Measurements from ENCODE around the gene RFX2.

Gene RFX2

GRCh38 chr19:5956728-5957127 is 153.6 kb downstream of the RFX2 start:
- H3K4me3 ChIP-seq (ENCODE audit: low read length in 2 of 2) = no peak overlapping the region
- no peak overlapping the region for H3K14ac ChIP-seq (ENCODE audit: low read length)
- H3K18ac ChIP-seq (ENCODE audit: low read length) = no peak overlapping the region
- H4K8ac ChIP-seq (ENCODE audit: low read depth, low read length) = no peak overlapping the region
- H3K9me3 ChIP-seq (replicated peaks in 1 of 2; ENCODE audit: control insufficient read depth in 2 of 2, insufficient read depth in 1 of 2, low read depth in 1 of 2, low read length in 2 of 2) = no peaks in the 10 kb centered on the region
- H2BK5ac ChIP-seq (ENCODE audit: low read length) = no peak overlapping the region
- H4K91ac ChIP-seq (ENCODE audit: low read depth, low read length, poor library complexity) = no peak overlapping the region
- H3K4me2 ChIP-seq (ENCODE audit: insufficient read depth, low read length, poor library complexity, severe bottlenecking) = no peak overlapping the region
- H2BK120ac ChIP-seq (ENCODE audit: low read depth, low read length) = no peak overlapping the region
- peaks cover 0 to 18% of the 10 kb centered on the region in 2 donors for H3K36me3 ChIP-seq (replicated peaks in 1 of 2; ENCODE audit: control insufficient read depth in 2 of 2, insufficient read depth in 2 of 2, low read length in 2 of 2)
- no peak overlapping the region for H3K9ac ChIP-seq (ENCODE audit: low read depth, low read length, poor library complexity)
- H3K4ac ChIP-seq (ENCODE audit: low read length) = no peak overlapping the region
- no peak overlapping the region for H2BK15ac ChIP-seq (ENCODE audit: low read length)
- no CpG with 5 or more reads among the region's 12 CpGs for WGBS, 2 donors (ENCODE audit: extremely low coverage in 2 of 2, insufficient read length in 2 of 2, insufficient replicate concordance in 1 of 2)
- H3K27me3 ChIP-seq (ENCODE audit: control insufficient read depth in 3 of 3, insufficient read depth in 3 of 3, low read depth in 1 of 3, low read length in 3 of 3) = no peaks in the 10 kb centered on the region
- peaks cover 29 to 43% of the 10 kb centered on the region in 2 donors for H3K4me1 ChIP-seq (ENCODE audit: control insufficient read depth in 2 of 2, insufficient read depth in 1 of 2, low read depth in 1 of 2, low read length in 2 of 2)
- DNase-seq (ENCODE audit: low spot score) = no peak
- no peak overlapping the region for H2BK12ac ChIP-seq (ENCODE audit: low read length)
- no peak overlapping the region for H3K27ac ChIP-seq (replicated peaks; ENCODE audit: low read length)
- H2AK5ac ChIP-seq (ENCODE audit: low read depth, low read length) = no peak overlapping the region
- peak overlapping the region; percentile 17 for H3K23ac ChIP-seq (ENCODE audit: low read depth, low read length, poor library complexity)
- peaks cover 22% of the 10 kb centered on the region for H3K79me1 ChIP-seq (ENCODE audit: low read depth, low read length)
- H2AFZ ChIP-seq (ENCODE audit: low read length) = no peak overlapping the region

GRCh38 chr19:5956323-5956722 is 154.0 kb downstream of the RFX2 start:
- no peak overlapping the region for H2BK12ac ChIP-seq (ENCODE audit: low read length)

GRCh38 chr19:5955636-5955935 is 154.7 kb downstream of the RFX2 start:
- DNase-seq (ENCODE audit: low spot score) = no peak
- H2AK5ac ChIP-seq (ENCODE audit: low read depth, low read length) = no peak overlapping the region
- peaks cover 0 to 20% of the 10 kb centered on the region in 2 donors for H3K36me3 ChIP-seq (replicated peaks in 1 of 2; ENCODE audit: control insufficient read depth in 2 of 2, insufficient read depth in 2 of 2, low read length in 2 of 2)
- H3K4me2 ChIP-seq (ENCODE audit: insufficient read depth, low read length, poor library complexity, severe bottlenecking) = no peak overlapping the region
- no peak overlapping the region for H4K91ac ChIP-seq (ENCODE audit: low read depth, low read length, poor library complexity)
- H3K79me1 ChIP-seq (ENCODE audit: low read depth, low read length) = peaks cover 18% of the 10 kb centered on the region
- H3K9me3 ChIP-seq (replicated peaks in 1 of 2; ENCODE audit: control insufficient read depth in 2 of 2, insufficient read depth in 1 of 2, low read depth in 1 of 2, low read length in 2 of 2) = no peaks in the 10 kb centered on the region
- H3K18ac ChIP-seq (ENCODE audit: low read length) = no peak overlapping the region
- peaks cover 38 to 54% of the 10 kb centered on the region in 2 donors for H3K4me1 ChIP-seq (ENCODE audit: control insufficient read depth in 2 of 2, insufficient read depth in 1 of 2, low read depth in 1 of 2, low read length in 2 of 2)
- no peaks in the 10 kb centered on the region for H3K27me3 ChIP-seq (ENCODE audit: control insufficient read depth in 3 of 3, insufficient read depth in 3 of 3, low read depth in 1 of 3, low read length in 3 of 3)
- H4K8ac ChIP-seq (ENCODE audit: low read depth, low read length) = no peak overlapping the region
- H2BK120ac ChIP-seq (ENCODE audit: low read depth, low read length) = no peak overlapping the region
- no CpG with 5 or more reads among the region's 3 CpGs for WGBS, 2 donors (ENCODE audit: extremely low coverage in 2 of 2, insufficient read length in 2 of 2, insufficient replicate concordance in 1 of 2)
- H2BK15ac ChIP-seq (ENCODE audit: low read length) = no peak overlapping the region
- no peak overlapping the region for H3K23ac ChIP-seq (ENCODE audit: low read depth, low read length, poor library complexity)
- H3K14ac ChIP-seq (ENCODE audit: low read length) = no peak overlapping the region
- H3K27ac ChIP-seq (replicated peaks; ENCODE audit: low read length) = no peak overlapping the region
- H2BK12ac ChIP-seq (ENCODE audit: low read length) = no peak overlapping the region
- no peak overlapping the region for H2BK5ac ChIP-seq (ENCODE audit: low read length)
- H2AFZ ChIP-seq (ENCODE audit: low read length) = no peak overlapping the region
- no peak overlapping the region for H3K4ac ChIP-seq (ENCODE audit: low read length)
- no peak overlapping the region for H3K4me3 ChIP-seq (ENCODE audit: low read length in 2 of 2)
- H3K9ac ChIP-seq (ENCODE audit: low read depth, low read length, poor library complexity) = no peak overlapping the region

More at GRCh38 chr19:5956323-5956722, 154.0 kb downstream of the RFX2 start:
- Histone ChIP-seq H3K4ac (ENCODE audit: low read length) (no peak overlapping the region), H3K27ac (replicated peaks; ENCODE audit: low read length) (no peak overlapping the region), H3K4me3 (ENCODE audit: low read length in 2 of 2) (no peak overlapping the region), H3K9me3 (replicated peaks in 1 of 2; ENCODE audit: control insufficient read depth in 2 of 2, insufficient read depth in 1 of 2, low read depth in 1 of 2, low read length in 2 of 2) (no peaks in the 10 kb centered on the region), H2BK15ac (ENCODE audit: low read length) (no peak overlapping the region), H2BK5ac (ENCODE audit: low read length) (no peak overlapping the region), H3K14ac (ENCODE audit: low read length) (no peak overlapping the region), H3K79me1 (ENCODE audit: low read depth, low read length) (peaks cover 22% of the 10 kb centered on the region), H3K27me3 (ENCODE audit: control insufficient read depth in 3 of 3, insufficient read depth in 3 of 3, low read depth in 1 of 3, low read length in 3 of 3) (no peaks in the 10 kb centered on the region), H3K23ac (ENCODE audit: low read depth, low read length, poor library complexity) (peak overlapping the region; percentile 17), H3K4me1 (ENCODE audit: control insufficient read depth in 2 of 2, insufficient read depth in 1 of 2, low read depth in 1 of 2, low read length in 2 of 2) (peaks cover 33 to 47% of the 10 kb centered on the region in 2 donors), H4K8ac (ENCODE audit: low read depth, low read length) (no peak overlapping the region), H3K4me2 (ENCODE audit: insufficient read depth, low read length, poor library complexity, severe bottlenecking) (no peak overlapping the region), H2AK5ac (ENCODE audit: low read depth, low read length) (no peak overlapping the region), H4K91ac (ENCODE audit: low read depth, low read length, poor library complexity) (no peak overlapping the region), H3K18ac (ENCODE audit: low read length) (no peak overlapping the region), H2BK120ac (ENCODE audit: low read depth, low read length) (no peak overlapping the region), H2AFZ (ENCODE audit: low read length) (no peak overlapping the region), H3K36me3 (replicated peaks in 1 of 2; ENCODE audit: control insufficient read depth in 2 of 2, insufficient read depth in 2 of 2, low read length in 2 of 2) (peaks cover 0 to 18% of the 10 kb centered on the region in 2 donors), H3K9ac (ENCODE audit: low read depth, low read length, poor library complexity) (no peak overlapping the region)
- no CpG with 5 or more reads among the region's 3 CpGs for WGBS, 2 donors (ENCODE audit: extremely low coverage in 2 of 2, insufficient read length in 2 of 2, insufficient replicate concordance in 1 of 2)
- no peak for DNase-seq (ENCODE audit: low spot score)

- H3K4me1 ChIP-seq (ENCODE audit: control insufficient read depth in 2 of 2, insufficient read depth in 1 of 2, low read depth in 1 of 2, low read length in 2 of 2) = peaks cover 44 to 54% of the 10 kb centered on the region in 2 donors
- no peak overlapping the region for H3K9ac ChIP-seq (ENCODE audit: low read depth, low read length, poor library complexity)
- no peak overlapping the region for H3K4me2 ChIP-seq (ENCODE audit: insufficient read depth, low read length, poor library complexity, severe bottlenecking)
- no peak overlapping the region for H4K8ac ChIP-seq (ENCODE audit: low read depth, low read length)
- no peak overlapping the region for H2BK5ac ChIP-seq (ENCODE audit: low read length)
- no peak overlapping the region for H4K91ac ChIP-seq (ENCODE audit: low read depth, low read length, poor library complexity)
- H3K9me3 ChIP-seq (replicated peaks in 1 of 2; ENCODE audit: control insufficient read depth in 2 of 2, insufficient read depth in 1 of 2, low read depth in 1 of 2, low read length in 2 of 2) = no peaks in the 10 kb centered on the region
- no peak overlapping the region for H3K14ac ChIP-seq (ENCODE audit: low read length)
- H2AK5ac ChIP-seq (ENCODE audit: low read depth, low read length) = no peak overlapping the region
- no peak overlapping the region for H3K4ac ChIP-seq (ENCODE audit: low read length)
- no CpG with 5 or more reads among the region's 6 CpGs for WGBS, 2 donors (ENCODE audit: extremely low coverage in 2 of 2, insufficient read length in 2 of 2, insufficient replicate concordance in 1 of 2)
- no peak overlapping the region for H2AFZ ChIP-seq (ENCODE audit: low read length)
- H3K36me3 ChIP-seq (replicated peaks in 1 of 2; ENCODE audit: control insufficient read depth in 2 of 2, insufficient read depth in 2 of 2, low read length in 2 of 2) = peaks cover 0 to 30% of the 10 kb centered on the region in 2 donors
- H2BK15ac ChIP-seq (ENCODE audit: low read length) = no peak overlapping the region
- peaks cover 13% of the 10 kb centered on the region for H3K79me1 ChIP-seq (ENCODE audit: low read depth, low read length)
- H3K4me3 ChIP-seq (ENCODE audit: low read length in 2 of 2) = no peak overlapping the region
- H2BK120ac ChIP-seq (ENCODE audit: low read depth, low read length) = no peak overlapping the region
- H3K23ac ChIP-seq (ENCODE audit: low read depth, low read length, poor library complexity) = no peak overlapping the region
- H3K27me3 ChIP-seq (ENCODE audit: control insufficient read depth in 3 of 3, insufficient read depth in 3 of 3, low read depth in 1 of 3, low read length in 3 of 3) = no peaks in the 10 kb centered on the region
- DNase-seq (ENCODE audit: low spot score) = no peak
- no peak overlapping the region for H3K18ac ChIP-seq (ENCODE audit: low read length)
- no peak overlapping the region for H2BK12ac ChIP-seq (ENCODE audit: low read length)
- H3K27ac ChIP-seq (replicated peaks; ENCODE audit: low read length) = no peak overlapping the region
These were observed 156.0 kb downstream of the RFX2 start for GRCh38 chr19:5954293-5954692.
